Endothelial cell of umbilical vein (primary cell): ENCODE measurements around the gene STAT5B. TPM values are rescaled to one million over a fixed set of nuclear protein-coding genes. Genes with fewer than 3 reads are reported as not detected.
A peak's percentile ranks its signal among the peaks of the same experiment; 100 is the strongest.
"Not testable (repeated sequence)": the region's sequence is repeated elsewhere in the genome, so short reads cannot be mapped to it uniquely, and the experiment has no call there.

Experiments used
- BruUV-seq: library from RNA; stranded (reverse); fragments of 400-500 nt; replicated peaks from 2 replicates; lab custom pipeline; 2021; lab: Mats Ljungman, UMichigan
- CTCF ChIA-PET: fragments of 300-600, 350-600 bp; sonication (Branson Sonifier 250); formaldehyde crosslinking; loops from one replicate; lab custom pipeline; 2021; ENCODE audit warnings: antibody characterized with exemption, inconsistent platforms; lab: Charles Lee
- POLR2A ChIA-PET: fragments of 300-600, 350-600 bp; sonication (Branson Sonifier 250); formaldehyde crosslinking; loops from one replicate; lab custom pipeline; 2021; ENCODE audit warnings: antibody characterized with exemption, inconsistent platforms; lab: Charles Lee
- DNase-seq: peaks from one replicate; pipeline ENCODE4 v3.0.0-alpha.2; 2011; ENCODE audit warnings: low read depth, low spot score
- FAIRE-seq: peaks from 2 replicates; lab custom pipeline; 2011; peaks lifted over from hg19 to GRCh38; lab: Jason Lieb, UNC
- H2AFZ ChIP-seq: 2 replicates; pipeline ENCODE4 v1.6.0; 2012; ENCODE audit warnings: low read depth, low read length, control low read depth, inconsistent platforms
- H3K27ac ChIP-seq: 2 replicates; pipeline ENCODE4 v1.5.1; 2011; ENCODE audit warnings: low read depth, mild to moderate bottlenecking, control low read depth, low read length, moderate library complexity; ENCODE audit not compliant: insufficient read depth
- H3K27me3 ChIP-seq, 2 experiments: 2 replicates each; pipeline versions ENCODE4 v1.6.0 to v1.6.1; 2011; ENCODE audit warnings: low read length in 2 of 2, mixed read lengths in 1 of 2; ENCODE audit not compliant: control insufficient read depth in 2 of 2, insufficient read depth in 2 of 2
- H3K36me3 ChIP-seq, 2 experiments: 2 replicates in 1 of 2; 3 replicates in 1 of 2; pipeline ENCODE4 v1.5.1; 2011; ENCODE audit warnings: low read length in 2 of 2, mild to moderate bottlenecking in 1 of 2, moderate library complexity in 1 of 2; ENCODE audit not compliant: control insufficient read depth in 2 of 2, insufficient read depth in 2 of 2; ENCODE audit errors: extremely low read depth in 1 of 2
- H3K4me1 ChIP-seq: 3 replicates; pipeline ENCODE4 v1.5.1; 2011; ENCODE audit warnings: mild to moderate bottlenecking, low read length; ENCODE audit not compliant: control insufficient read depth, insufficient read depth; ENCODE audit errors: extremely low read depth
- H3K4me2 ChIP-seq: 2 replicates; pipeline ENCODE4 v1.6.1; 2011; ENCODE audit warnings: low read length, control low read depth, mixed read lengths; ENCODE audit not compliant: insufficient read depth
- H3K4me3 ChIP-seq, 3 experiments: fragments of 200-600 bp in 1 of 3; sonication (generic), shearing (Covaris generic) in 1 of 3; replicated peaks in 1 of 3; 2 replicates each; pipeline ENCODE4 v1.5.1; 2011 to 2016; ENCODE audit warnings: control low read depth in 3 of 3, low read length in 3 of 3, mild to moderate bottlenecking in 2 of 3, inconsistent platforms in 1 of 3, low read depth in 1 of 3, moderate library complexity in 1 of 3; ENCODE audit not compliant: insufficient read depth in 1 of 3
- H3K79me2 ChIP-seq: 2 replicates; pipeline ENCODE4 v1.6.0; 2012; ENCODE audit warnings: low read length, inconsistent platforms; ENCODE audit not compliant: control insufficient read depth, insufficient read depth
- H3K9ac ChIP-seq: replicated peaks from 2 replicates; pipeline ENCODE3; 2011; ENCODE audit warnings: low read length, control low read depth; ENCODE audit not compliant: insufficient read depth; ENCODE audit errors: extremely low read depth
- H3K9me1 ChIP-seq: replicated peaks from 3 replicates; pipeline ENCODE4 v1.6.0; 2011; ENCODE audit warnings: mild to moderate bottlenecking, low read length; ENCODE audit not compliant: control insufficient read depth, insufficient read depth; ENCODE audit errors: extremely low read depth
- H3K9me3 ChIP-seq: replicated peaks from 2 replicates; pipeline ENCODE4 v1.5.1; 2012; ENCODE audit warnings: low read length, inconsistent platforms; ENCODE audit not compliant: control insufficient read depth, insufficient read depth
- H4K20me1 ChIP-seq: replicated peaks from 2 replicates; pipeline ENCODE3; 2011; ENCODE audit warnings: mild to moderate bottlenecking, low read length; ENCODE audit not compliant: control insufficient read depth, insufficient read depth; ENCODE audit errors: extremely low read depth
- CTCF ChIP-seq, 2 donors: IDR thresholded peaks; 1 replicate in 1 of 2; 2 replicates in 1 of 2; pipeline ENCODE4 v1.5.1; 2011; ENCODE audit warnings: low read length in 2 of 2, mild to moderate bottlenecking in 2 of 2, moderate library complexity in 2 of 2, control low read depth in 1 of 2, inconsistent platforms in 1 of 2, low read depth in 1 of 2; ENCODE audit not compliant: insufficient read depth in 1 of 2; ENCODE audit errors: extremely low read depth in 1 of 2
- EZH2 ChIP-seq: IDR thresholded peaks from 2 replicates; pipeline ENCODE4 v1.6.1; 2012; ENCODE audit warnings: borderline replicate concordance, low read depth, mild to moderate bottlenecking, moderate library complexity, low read length, inconsistent platforms; ENCODE audit not compliant: severe bottlenecking
- JUN ChIP-seq: IDR thresholded peaks from 2 replicates; pipeline ENCODE4 v1.6.1; 2011; ENCODE audit warnings: borderline replicate concordance, low read depth; ENCODE audit not compliant: insufficient read length, insufficient read depth
- MAX ChIP-seq: IDR thresholded peaks from 2 replicates; pipeline ENCODE4 v1.6.1; 2011; ENCODE audit not compliant: insufficient read depth, insufficient read length
- POLR2A ChIP-seq: IDR thresholded peaks from 2 replicates; pipeline ENCODE4 v1.6.1; 2012; ENCODE audit warnings: low read depth, mild to moderate bottlenecking, control low read depth, low read length
- dilution Hi-C: fragments of 300-500 bp; cut with MboI; formaldehyde crosslinking; loops from one replicate; pipeline ENCODE4 v1.15.0; 2019; ENCODE audit warnings: low sequenced_read_pairs; ENCODE audit not compliant: extremely low pct_ligation_motif_present
- intact Hi-C: fragments of 100-400 bp; cut with micrococcal nuclease; formaldehyde crosslinking; loops from one replicate; pipeline ENCODE4 v1.10.0; 2022
- polyA plus RNA-seq, 4 experiments: library from polyadenylated mRNA; depleted of rRNA in 3 of 4; stranded (reverse) in 3 of 4; unstranded in 1 of 4; fragments of >200 nt; gene quantifications; 2 replicates each; pipeline versions ENCODE4 v1.2.1 to v1.2.3, GENCODE V29; 2011 to 2012; ENCODE audit warnings: missing spikeins in 1 of 4
- total RNA-seq: library from RNA; stranded (reverse); gene quantifications from 2 replicates; pipeline ENCODE4 v1.2.3, GENCODE V29; 2021

STAT5B gene
- total and polyA plus RNA-seq, 2 donors (not counting 3 experiments of a cell fraction or from before 2014, with no cell fraction given), result 43.3 to 53.7 TPM

GRCh38 chr17:42221886-42222745 lies 54.1 kb downstream of the STAT5B start:
- intact Hi-C loops, result loop anchor here (1.0 to 5.0 kb wide), 5 partner anchors 53 to 305 kb away; no protein-coding TSS in a partner anchor
- H3K9ac ChIP-seq, result no peak overlapping the region
- no peaks in the 10 kb centered on the region for H3K79me2 ChIP-seq
- H3K9me3 ChIP-seq, result no peaks in the 10 kb centered on the region
- H3K27ac ChIP-seq, result no peak overlapping the region
- TF ChIP-seq CTCF (IDR thresholded peaks at IDR 0.05; ENCODE audit: extremely low read depth in 1 of 2, insufficient read depth in 1 of 2, low read depth in 1 of 2, low read length in 2 of 2), result peak; percentile 78 to 86
- TF ChIP-seq JUN, result no peak
- TF ChIP-seq EZH2, result no peak
- no peak for TF ChIP-seq POLR2A
- TF ChIP-seq MAX, result no peak
- peaks cover 5 to 29% of the 10 kb centered on the region in 2 experiments for H3K36me3 ChIP-seq
- H3K4me1 ChIP-seq, result peaks cover 1% of the 10 kb centered on the region
- no peak overlapping the region for H3K4me3 ChIP-seq
- DNase-seq (peak; percentile 77), FAIRE-seq (peak; percentile 84)
- no peaks in the 10 kb centered on the region for H3K9me1 ChIP-seq
- no TSS peak for BruUV-seq
- H2AFZ ChIP-seq, result no peak overlapping the region
- ChIA-PET POLR2A (interaction anchor here (0.6 to 0.7 kb wide), 4 partner anchors 88 to 305 kb away, joined by 3 to 7 read pairs (median 4); no protein-coding TSS in a partner anchor), CTCF (interaction anchor here (0.6 to 2.8 kb wide), 80 partner anchors 9 to 975 kb away, joined by 3 to 107 read pairs (median 5); partner anchors contain the start of genes CAVIN1, GHDC, KCNH4 and ODAD4)
- H4K20me1 ChIP-seq, result no peaks in the 10 kb centered on the region
- dilution Hi-C loops, result no loop called here
- no peaks in the 10 kb centered on the region for H3K27me3 ChIP-seq
- H3K4me2 ChIP-seq, result no peak overlapping the region

- CTCF ChIA-PET, H3K4me3 ChIP-seq, H2AFZ ChIP-seq, BruUV-seq, H4K20me1 ChIP-seq, DNase-seq, FAIRE-seq, H3K4me1 ChIP-seq, H3K9me1 ChIP-seq, dilution Hi-C loops, H3K9ac ChIP-seq, H3K9me3 ChIP-seq, H3K79me2 ChIP-seq, H3K4me2 ChIP-seq, POLR2A ChIA-PET, intact Hi-C loops, H3K27ac ChIP-seq, H3K27me3 ChIP-seq: not testable (repeated sequence)
- H3K36me3 ChIP-seq, result peaks cover 9 to 27% of the 10 kb centered on the region in 2 experiments
Observed at GRCh38 chr17:42219280-42219679, 56.9 kb downstream of the STAT5B start.
